Measurements from ENCODE around the gene EPB41L4B.
"Not testable (repeated sequence)": the region's sequence is repeated elsewhere in the genome, so short reads cannot be mapped to it uniquely, and the experiment has no call there.

EPB41L4B gene

DNA sequence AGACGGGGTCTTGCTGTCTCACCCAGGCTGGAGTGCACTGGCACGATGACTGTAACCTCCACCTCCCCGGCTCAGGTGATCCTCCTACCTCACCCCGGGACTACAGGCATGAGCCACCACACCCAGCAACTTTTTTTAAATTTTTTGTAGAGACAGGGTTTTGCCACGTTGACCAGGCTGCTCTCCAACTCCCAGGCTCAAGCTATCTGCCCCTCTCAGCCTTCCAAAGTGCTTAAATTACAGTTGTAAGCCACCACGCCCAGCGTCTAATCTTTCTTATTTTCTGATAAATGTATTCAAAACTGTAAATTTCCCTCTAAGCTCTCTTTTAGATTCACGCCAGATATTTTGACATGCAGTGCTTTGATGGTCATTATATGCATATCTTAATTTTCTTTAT, 164.2 kb downstream of the EPB41L4B start:
- no peak for DNase-seq

DNA sequence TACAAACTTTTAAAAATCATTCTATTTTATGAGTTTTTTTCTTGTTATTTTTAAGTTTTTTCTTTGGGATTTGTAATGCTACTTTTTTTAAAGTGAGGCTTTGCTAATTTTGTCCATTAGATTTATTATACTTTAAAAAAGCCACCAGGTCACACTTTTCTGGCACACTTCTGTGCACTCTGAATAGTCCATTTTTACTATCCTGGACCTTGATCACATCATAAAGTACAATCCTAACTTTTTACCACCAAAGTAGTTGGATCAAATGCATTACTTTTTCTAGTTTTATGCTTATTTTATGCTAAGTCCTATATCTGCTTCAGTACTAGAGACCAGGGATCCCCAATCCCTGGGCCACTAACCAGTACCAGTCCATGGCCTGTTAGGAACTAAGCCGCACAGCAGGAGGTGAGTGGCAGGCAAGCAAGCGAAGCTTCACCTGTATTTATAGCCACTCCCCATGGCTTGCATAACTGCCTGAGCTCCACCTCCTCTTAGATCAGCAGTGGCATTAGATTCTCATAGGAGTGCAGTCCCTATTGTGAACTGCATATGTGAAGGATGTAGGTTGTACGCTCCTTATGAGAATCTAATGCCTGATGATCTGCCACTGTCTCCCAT, 169.8 kb downstream of the EPB41L4B start:
- no peak for DNase-seq

DNA sequence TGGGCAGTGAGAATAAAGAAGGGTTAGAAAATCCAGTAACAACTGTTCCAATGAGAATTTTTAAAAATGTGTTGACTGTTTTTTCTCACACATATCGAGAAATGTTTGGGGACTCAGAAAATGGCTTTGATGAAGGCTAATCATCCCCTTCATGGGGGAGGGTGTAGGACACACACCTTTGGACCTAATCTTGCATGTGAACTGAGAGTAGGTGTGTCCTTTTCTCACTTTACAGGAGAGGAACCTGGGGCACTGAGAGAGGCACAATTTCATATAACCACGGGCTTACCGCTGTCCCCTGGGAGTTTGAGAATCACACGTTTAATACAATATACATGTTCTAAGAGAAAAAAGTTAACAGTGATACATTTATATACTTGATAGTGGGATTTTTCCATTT, 171.1 kb downstream of the EPB41L4B start:
- DNase-seq: no peak

DNA sequence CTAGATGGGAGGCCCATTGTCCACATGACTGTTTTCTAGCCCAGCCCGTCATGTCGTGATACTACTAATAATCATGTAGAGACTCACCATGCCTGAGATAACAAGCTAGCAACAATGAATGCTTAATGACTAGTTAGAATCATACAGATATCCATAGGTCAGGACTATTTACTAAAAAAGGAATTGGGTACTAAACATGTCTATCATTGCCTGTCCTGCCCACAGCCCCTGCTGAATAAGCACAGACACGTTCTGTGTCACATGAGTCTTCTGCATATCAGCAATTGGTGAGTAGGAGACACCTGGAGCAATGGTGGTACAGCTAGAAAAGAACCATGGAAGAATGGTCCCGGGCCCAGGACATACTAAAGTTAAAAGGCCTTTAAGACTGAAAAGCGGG, 171.8 kb downstream of the EPB41L4B start:
- no peak for DNase-seq

DNA sequence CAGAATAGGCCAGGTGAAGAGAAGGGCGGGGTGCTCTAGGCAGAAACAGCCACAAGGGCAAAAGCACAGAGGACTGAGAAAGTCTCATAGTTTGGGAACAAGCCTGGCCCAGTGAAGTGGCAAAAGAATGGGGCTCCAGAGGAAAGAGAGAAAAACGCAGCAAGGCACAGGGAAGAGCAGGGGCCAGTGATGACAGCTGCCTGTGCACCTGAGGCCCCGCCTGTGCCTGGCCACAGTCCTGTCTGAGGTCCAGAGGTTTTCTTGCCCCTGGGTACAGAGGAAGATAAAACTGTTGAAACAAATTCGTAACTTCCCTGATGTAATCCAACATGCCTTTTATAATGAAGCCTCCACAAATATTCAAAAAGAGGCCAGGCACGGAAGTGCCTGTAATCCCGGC, 175.8 kb downstream of the EPB41L4B start:
- no peak for DNase-seq

DNA sequence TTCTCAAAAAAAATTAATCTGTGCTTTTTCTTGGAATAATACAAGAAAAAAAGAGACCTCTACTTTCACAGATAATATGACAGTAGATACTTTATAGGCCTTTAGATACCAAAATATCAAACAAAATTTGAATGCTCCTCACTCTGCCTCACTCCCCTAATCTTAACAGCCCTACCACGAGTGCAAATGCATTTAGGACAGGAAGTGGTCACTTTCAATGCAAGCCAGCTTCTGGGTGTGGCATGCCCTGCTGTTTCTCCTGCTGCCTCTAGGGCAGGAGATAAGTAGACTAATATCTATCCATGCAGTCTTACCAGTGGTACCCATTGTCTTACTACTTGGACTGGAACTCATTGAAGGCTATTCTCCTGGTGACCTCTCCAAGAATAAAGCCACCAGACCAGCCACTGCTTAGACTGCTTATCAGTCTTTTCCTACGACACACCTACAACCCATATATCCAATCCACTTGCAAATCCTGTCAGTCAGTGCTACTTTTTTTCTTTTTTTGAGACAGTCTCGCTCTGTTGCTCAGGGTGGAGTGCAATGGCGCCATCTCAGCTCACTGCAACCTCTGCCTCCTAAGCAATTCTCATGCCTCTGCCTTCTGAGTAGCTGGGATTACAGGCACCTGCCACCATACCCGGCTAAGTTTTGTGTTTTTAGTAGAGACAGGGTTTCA, 176.8 kb downstream of the EPB41L4B start:
- no peak for DNase-seq

DNA sequence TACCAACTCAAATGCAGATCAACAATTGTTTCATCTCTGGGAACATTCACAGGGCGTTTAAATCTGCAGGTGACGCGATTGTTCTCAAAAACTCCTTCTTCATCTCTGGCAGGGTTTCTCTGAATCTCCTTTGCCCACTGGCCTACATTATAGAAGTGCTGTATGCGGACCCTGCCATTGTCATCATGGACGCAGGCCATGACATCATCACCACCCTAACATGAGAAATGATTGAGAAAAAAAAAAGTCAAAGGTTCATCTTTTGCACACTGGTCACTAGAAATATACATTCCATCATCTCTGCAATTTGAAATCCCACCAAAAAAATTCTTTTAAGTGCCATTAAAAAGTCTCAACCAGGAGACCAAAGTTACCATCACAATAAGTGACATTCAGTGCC, 179.5 kb downstream of the EPB41L4B start:
- no peak for DNase-seq

DNA sequence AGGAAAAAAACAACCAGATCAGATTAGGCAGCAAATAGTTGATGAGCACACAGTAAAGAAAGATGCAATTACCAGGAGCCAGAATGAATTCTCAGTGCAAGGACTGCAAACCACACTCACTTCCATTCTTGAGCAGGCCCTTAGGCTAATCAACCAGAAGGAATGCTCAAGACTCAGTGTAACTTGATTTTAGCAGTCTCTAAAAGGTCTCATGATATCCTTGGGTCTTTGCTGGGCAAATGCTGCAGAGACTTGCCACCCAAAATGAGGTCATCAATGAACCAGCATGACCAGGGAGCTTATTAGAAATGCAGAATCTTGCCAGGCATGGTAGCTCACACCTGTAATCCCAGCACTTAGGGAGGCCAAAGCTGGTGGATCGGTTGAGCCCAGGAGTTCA, 181.0 kb downstream of the EPB41L4B start:
- DNase-seq: no peak

DNA sequence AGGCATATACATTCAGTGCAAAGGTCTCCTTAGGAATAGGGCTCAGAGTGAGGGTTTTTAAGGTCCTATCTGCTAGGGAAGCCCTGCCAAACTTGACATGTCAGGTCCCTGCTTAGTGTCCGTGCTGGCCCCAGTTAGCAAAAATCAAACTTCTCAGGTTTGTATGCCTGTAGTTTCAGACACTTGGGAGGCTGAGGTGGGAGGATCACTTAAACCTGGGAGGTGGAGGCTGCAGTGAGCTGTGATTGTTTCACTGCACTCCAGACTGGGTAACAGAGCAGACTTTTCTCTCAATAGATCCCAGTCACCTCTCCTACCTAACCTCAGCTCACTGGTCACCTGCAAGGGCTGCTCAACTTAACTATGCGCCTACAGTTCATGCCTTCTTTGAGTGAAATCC, 182.4 kb downstream of the EPB41L4B start:
- DNase-seq: no peak

DNA sequence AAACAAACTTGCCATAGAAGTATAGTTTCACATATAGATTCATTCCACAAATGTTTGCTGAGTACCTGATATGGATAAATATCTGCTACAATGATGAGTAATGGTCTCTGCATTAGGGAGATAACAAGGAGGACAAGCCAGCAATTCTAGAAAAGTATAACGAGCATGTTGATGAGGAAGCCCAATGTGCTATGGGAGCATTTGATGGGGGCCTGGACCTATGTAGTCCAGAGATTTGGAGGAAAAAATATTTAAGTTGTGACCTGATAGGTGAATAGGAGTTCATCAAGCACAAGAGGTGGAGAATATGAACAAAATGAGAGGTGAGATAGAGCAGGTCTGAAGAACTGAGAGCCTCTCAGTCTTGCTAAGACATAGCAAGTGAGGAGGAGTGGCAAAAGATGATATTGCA, 186.7 kb downstream of the EPB41L4B start:
- DNase-seq: no peak

DNA sequence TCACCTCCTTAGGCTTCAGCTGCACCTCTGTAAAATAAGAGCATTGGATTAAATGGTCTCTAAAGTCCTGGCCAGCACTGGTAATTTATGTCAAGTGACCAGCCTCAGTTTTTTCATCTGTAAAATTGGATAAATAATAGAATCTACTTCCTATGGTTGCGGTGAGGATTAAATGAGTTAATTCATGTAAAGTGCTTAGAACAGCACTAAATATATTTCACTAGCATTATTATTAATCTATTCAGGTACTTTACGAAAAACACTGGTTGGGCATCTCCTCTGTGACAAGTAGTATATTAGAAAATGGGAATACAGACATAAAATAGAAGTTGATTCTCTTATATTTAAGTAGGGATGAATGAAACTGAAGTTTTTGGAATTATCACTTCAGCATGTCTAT, 187.3 kb downstream of the EPB41L4B start:
- DNase-seq: no peak

DNA sequence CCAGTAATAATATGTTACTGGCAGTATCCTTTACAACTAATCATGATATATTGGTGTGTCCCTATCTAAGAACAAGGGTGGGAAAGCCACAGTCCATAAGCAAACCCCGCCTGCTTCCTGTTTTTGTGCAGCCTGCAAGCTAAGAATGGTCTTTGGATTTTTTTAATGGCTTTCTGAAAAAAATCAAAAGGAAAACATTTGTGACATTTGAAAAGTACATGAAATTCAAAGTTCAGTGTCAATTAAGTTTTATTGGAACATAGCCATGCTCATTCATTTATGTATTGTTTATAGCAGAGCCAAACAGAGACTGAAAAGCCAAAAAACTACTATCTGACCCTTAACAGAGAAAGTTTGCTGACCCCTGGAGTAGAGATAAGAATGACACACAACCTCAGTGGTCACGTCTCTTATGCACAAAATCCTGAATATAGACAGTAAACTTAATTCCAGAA, 188.3 kb downstream of the EPB41L4B start:
- DNase-seq: no peak

DNA sequence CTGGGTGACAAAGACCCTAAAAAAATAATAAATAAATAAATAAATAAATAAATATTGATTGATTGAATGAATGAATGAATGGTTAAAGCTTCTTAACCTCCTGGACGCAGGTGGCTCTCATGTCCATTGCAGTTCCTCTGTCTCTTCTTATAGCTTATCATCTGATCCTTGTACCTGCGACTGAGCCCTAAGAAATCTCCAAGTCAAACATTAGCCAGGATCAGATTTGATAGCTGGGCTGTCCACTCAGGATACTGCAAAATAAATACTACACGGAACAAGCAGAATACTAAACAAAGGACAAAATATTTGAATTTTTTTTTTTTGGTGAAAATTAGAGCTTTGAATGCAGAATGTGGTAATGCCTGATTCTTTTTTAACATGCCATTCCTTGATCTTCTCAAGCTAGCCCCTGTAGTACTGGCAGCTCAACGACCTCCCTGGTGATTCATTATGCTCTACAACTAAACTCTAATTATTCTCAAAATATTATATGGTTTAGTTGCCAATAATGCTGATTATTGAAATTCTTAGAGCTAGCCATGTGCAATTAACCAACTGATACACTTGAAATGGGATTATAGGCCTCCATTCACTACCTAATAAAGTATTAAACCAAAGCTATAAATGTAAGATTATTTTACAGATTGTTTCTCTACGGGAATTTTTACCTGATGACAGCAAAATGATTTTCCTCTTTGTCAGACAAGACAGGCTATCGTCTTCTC, 191.2 kb downstream of the EPB41L4B start:
- no peak for DNase-seq

DNA sequence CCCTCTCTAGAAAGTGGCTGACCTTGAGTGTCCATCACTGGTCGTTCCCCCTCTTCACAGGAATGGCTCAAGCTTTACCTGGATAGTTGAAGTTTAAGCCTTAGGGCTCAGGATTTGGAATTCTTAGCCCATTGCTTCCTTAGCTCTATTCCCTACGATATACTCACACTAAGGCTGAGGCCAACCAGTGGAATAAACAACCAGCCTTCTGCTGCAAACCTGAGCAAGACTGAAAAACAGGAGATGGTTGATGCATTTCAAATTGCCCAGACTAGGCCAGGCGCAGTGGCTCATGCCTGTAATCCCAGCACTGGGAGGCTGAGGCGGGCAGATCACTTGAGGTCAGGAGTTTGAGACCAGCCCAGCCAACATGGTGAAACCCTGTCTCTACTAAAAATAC, 194.2 kb downstream of the EPB41L4B start:
- DNase-seq: not testable (repeated sequence)

DNA sequence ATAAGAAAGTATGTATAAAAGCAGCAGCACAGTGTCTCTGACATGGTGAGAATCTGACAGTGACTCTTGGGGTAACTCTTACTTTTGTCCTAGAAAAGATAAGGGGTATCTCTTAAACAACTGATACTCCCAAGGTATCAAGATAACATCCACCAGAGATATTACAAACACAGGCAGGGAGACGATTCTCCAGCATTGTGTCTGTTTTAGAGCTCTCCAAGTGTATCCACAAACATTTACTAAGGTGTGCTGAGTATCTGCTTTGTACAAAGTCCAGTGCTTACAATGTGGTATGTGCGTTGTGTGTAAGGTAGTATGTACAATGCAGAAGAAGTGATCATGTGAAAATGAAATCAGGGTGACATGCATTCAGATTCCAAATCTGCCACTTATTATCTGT, 196.7 kb downstream of the EPB41L4B start:
- DNase-seq: no peak

DNA sequence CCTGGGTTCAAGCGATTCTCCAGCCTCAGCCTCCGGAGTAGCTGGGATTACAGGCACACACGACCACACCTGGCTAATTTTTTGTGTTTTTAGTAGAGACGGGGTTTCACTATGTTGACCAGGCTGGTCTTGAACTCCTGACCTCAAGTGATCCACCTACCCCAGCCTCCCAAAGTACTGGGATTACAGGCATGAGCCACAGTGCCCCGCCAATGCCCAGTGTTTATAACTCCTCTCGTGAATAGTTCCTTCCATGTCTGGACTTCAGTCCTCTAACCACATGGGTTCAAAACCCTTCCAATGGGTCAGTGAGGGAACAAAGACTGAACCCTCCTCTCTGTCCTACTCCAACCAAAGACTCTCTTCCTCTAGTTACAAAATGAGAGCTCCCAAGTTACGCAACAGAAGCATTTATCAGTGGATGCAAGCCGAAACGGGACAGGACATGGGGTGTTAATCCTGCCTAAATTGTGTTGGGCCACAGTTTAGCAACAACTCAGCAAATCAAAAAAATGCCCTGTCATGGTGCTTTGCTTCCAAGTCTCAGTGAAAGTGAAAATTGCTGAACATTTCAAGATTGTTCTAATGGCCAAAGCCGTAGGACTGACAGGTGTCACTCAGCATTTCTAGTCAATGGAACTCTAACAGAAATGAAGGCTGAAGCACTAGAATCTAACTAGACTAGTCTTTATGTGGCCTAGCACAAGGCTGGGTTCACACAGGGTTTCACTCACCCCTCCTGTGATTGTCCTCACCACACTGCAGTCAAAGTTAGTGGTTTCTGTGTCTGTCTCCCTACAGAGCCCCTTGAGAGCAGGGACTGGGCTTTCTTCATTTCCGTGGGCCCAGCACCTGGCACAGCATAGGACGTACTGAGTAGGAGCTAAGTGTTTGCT, 197.9 kb downstream of the EPB41L4B start:
- no peak for DNase-seq
